Measurements from ENCODE around the gene LPP. TPM values are rescaled to one million over a fixed set of nuclear protein-coding genes. Genes with fewer than 3 reads are reported as not detected.

LPP gene
- polyA plus RNA-seq, 2 donors = 10.5 to 12.9 TPM

GRCh38 chr3:188682316-188682715, 528.4 kb downstream of the LPP start:
- Histone ChIP-seq H3K4me3 (ENCODE audit: low read depth in 1 of 2, low read length in 2 of 2) (no peak overlapping the region), H3K36me3 (ENCODE audit: control insufficient read depth in 2 of 2, insufficient read depth in 2 of 2, low read length in 1 of 2) (no peaks in the 10 kb centered on the region), H3K9me3 (ENCODE audit: control insufficient read depth in 2 of 2, insufficient read depth in 1 of 2, low read depth in 1 of 2, low read length in 1 of 2) (no peaks in the 10 kb centered on the region), H3K4me1 (ENCODE audit: control insufficient read depth in 2 of 2, insufficient read depth in 2 of 2, low read length in 1 of 2) (no peaks in the 10 kb centered on the region), H3K27me3 (ENCODE audit: control insufficient read depth in 1 of 2, insufficient read depth in 2 of 2, low read length in 2 of 2) (no peaks in the 10 kb centered on the region), H3K27ac (ENCODE audit: low read depth in 2 of 2, low read length in 1 of 2) (no peak overlapping the region)
- 82 to 89% methylated on average over 4 of the region's 4 CpGs for WGBS, 2 donors

- 62 to 75% methylated on average over 3 of the region's 3 CpGs for WGBS, 2 donors
- Histone ChIP-seq H3K9me3 (ENCODE audit: control insufficient read depth in 2 of 2, insufficient read depth in 1 of 2, low read depth in 1 of 2, low read length in 1 of 2) (no peaks in the 10 kb centered on the region), H3K4me3 (ENCODE audit: low read depth in 1 of 2, low read length in 2 of 2) (no peak overlapping the region), H3K4me1 (ENCODE audit: control insufficient read depth in 2 of 2, insufficient read depth in 2 of 2, low read length in 1 of 2) (no peaks in the 10 kb centered on the region), H3K27me3 (ENCODE audit: control insufficient read depth in 1 of 2, insufficient read depth in 2 of 2, low read length in 2 of 2) (no peaks in the 10 kb centered on the region), H3K36me3 (ENCODE audit: control insufficient read depth in 2 of 2, insufficient read depth in 2 of 2, low read length in 1 of 2) (no peaks in the 10 kb centered on the region), H3K27ac (ENCODE audit: low read depth in 2 of 2, low read length in 1 of 2) (no peak overlapping the region)
These were observed 529.1 kb downstream of the LPP start for GRCh38 chr3:188683032-188683521.

- H3K27me3 ChIP-seq (ENCODE audit: control insufficient read depth in 1 of 2, insufficient read depth in 2 of 2, low read length in 2 of 2) = no peaks in the 10 kb centered on the region
- H3K27ac ChIP-seq (ENCODE audit: low read depth in 2 of 2, low read length in 1 of 2) = no peak overlapping the region
- no peaks in the 10 kb centered on the region for H3K36me3 ChIP-seq (ENCODE audit: control insufficient read depth in 2 of 2, insufficient read depth in 2 of 2, low read length in 1 of 2)
- WGBS, 2 donors = 67 to 96% methylated on average over 2 of the region's 2 CpGs
- H3K4me1 ChIP-seq (ENCODE audit: control insufficient read depth in 2 of 2, insufficient read depth in 2 of 2, low read length in 1 of 2) = peaks cover 0 to 2% of the 10 kb centered on the region in 2 donors
- H3K9me3 ChIP-seq (ENCODE audit: control insufficient read depth in 2 of 2, insufficient read depth in 1 of 2, low read depth in 1 of 2, low read length in 1 of 2) = no peaks in the 10 kb centered on the region
- H3K4me3 ChIP-seq (ENCODE audit: low read depth in 1 of 2, low read length in 2 of 2) = no peak overlapping the region
These were observed 530.3 kb downstream of the LPP start for GRCh38 chr3:188684276-188684675.

- no peak overlapping the region for H3K4me3 ChIP-seq (ENCODE audit: low read depth in 1 of 2, low read length in 2 of 2)
- peaks cover 0 to 2% of the 10 kb centered on the region in 2 donors for H3K4me1 ChIP-seq (ENCODE audit: control insufficient read depth in 2 of 2, insufficient read depth in 2 of 2, low read length in 1 of 2)
- WGBS, 2 donors = 88 to 94% methylated on average over 1 of the region's 1 CpG
- H3K27me3 ChIP-seq (ENCODE audit: control insufficient read depth in 1 of 2, insufficient read depth in 2 of 2, low read length in 2 of 2) = no peaks in the 10 kb centered on the region
- H3K36me3 ChIP-seq (ENCODE audit: control insufficient read depth in 2 of 2, insufficient read depth in 2 of 2, low read length in 1 of 2) = no peaks in the 10 kb centered on the region
- H3K27ac ChIP-seq (ENCODE audit: low read depth in 2 of 2, low read length in 1 of 2) = no peak overlapping the region
- H3K9me3 ChIP-seq (ENCODE audit: control insufficient read depth in 2 of 2, insufficient read depth in 1 of 2, low read depth in 1 of 2, low read length in 1 of 2) = no peaks in the 10 kb centered on the region
These were observed 531.8 kb downstream of the LPP start for GRCh38 chr3:188685789-188686188.

GRCh38 chr3:188686324-188686723, 532.4 kb downstream of the LPP start:
- Histone ChIP-seq H3K4me1 (ENCODE audit: control insufficient read depth in 2 of 2, insufficient read depth in 2 of 2, low read length in 1 of 2) (peaks cover 0 to 2% of the 10 kb centered on the region in 2 donors), H3K36me3 (ENCODE audit: control insufficient read depth in 2 of 2, insufficient read depth in 2 of 2, low read length in 1 of 2) (no peaks in the 10 kb centered on the region), H3K9me3 (ENCODE audit: control insufficient read depth in 2 of 2, insufficient read depth in 1 of 2, low read depth in 1 of 2, low read length in 1 of 2) (no peaks in the 10 kb centered on the region), H3K27ac (ENCODE audit: low read depth in 2 of 2, low read length in 1 of 2) (no peak overlapping the region), H3K27me3 (ENCODE audit: control insufficient read depth in 1 of 2, insufficient read depth in 2 of 2, low read length in 2 of 2) (no peaks in the 10 kb centered on the region), H3K4me3 (ENCODE audit: low read depth in 1 of 2, low read length in 2 of 2) (no peak overlapping the region)
- 81 to 87% methylated on average over 2 of the region's 2 CpGs for WGBS, 2 donors

GRCh38 chr3:188687389-188687788, 533.4 kb downstream of the LPP start:
- no peaks in the 10 kb centered on the region for H3K36me3 ChIP-seq (ENCODE audit: control insufficient read depth in 2 of 2, insufficient read depth in 2 of 2, low read length in 1 of 2)
- WGBS, 2 donors = 78 to 89% methylated on average over 3 of the region's 3 CpGs
- no peaks in the 10 kb centered on the region for H3K27me3 ChIP-seq (ENCODE audit: control insufficient read depth in 1 of 2, insufficient read depth in 2 of 2, low read length in 2 of 2)
- H3K27ac ChIP-seq (ENCODE audit: low read depth in 2 of 2, low read length in 1 of 2) = no peak overlapping the region
- no peaks in the 10 kb centered on the region for H3K9me3 ChIP-seq (ENCODE audit: control insufficient read depth in 2 of 2, insufficient read depth in 1 of 2, low read depth in 1 of 2, low read length in 1 of 2)
- peaks cover 0 to 2% of the 10 kb centered on the region in 2 donors for H3K4me1 ChIP-seq (ENCODE audit: control insufficient read depth in 2 of 2, insufficient read depth in 2 of 2, low read length in 1 of 2)
- no peak overlapping the region for H3K4me3 ChIP-seq (ENCODE audit: low read depth in 1 of 2, low read length in 2 of 2)

- Histone ChIP-seq H3K27ac (ENCODE audit: low read depth in 2 of 2, low read length in 1 of 2) (peak overlapping the region in 1 of 2 donors; percentile 58), H3K27me3 (ENCODE audit: control insufficient read depth in 1 of 2, insufficient read depth in 2 of 2, low read length in 2 of 2) (no peaks in the 10 kb centered on the region), H3K36me3 (ENCODE audit: control insufficient read depth in 2 of 2, insufficient read depth in 2 of 2, low read length in 1 of 2) (no peaks in the 10 kb centered on the region), H3K4me1 (ENCODE audit: control insufficient read depth in 2 of 2, insufficient read depth in 2 of 2, low read length in 1 of 2) (peaks cover 0 to 2% of the 10 kb centered on the region in 2 donors), H3K4me3 (ENCODE audit: low read depth in 1 of 2, low read length in 2 of 2) (no peak overlapping the region), H3K9me3 (ENCODE audit: control insufficient read depth in 2 of 2, insufficient read depth in 1 of 2, low read depth in 1 of 2, low read length in 1 of 2) (no peaks in the 10 kb centered on the region)
- WGBS, 2 donors = 27 to 36% methylated on average over 2 of the region's 2 CpGs
These were observed 535.2 kb downstream of the LPP start for GRCh38 chr3:188689101-188689574.

GRCh38 chr3:188690064-188690463, 536.1 kb downstream of the LPP start:
- Histone ChIP-seq H3K4me3 (ENCODE audit: low read depth in 1 of 2, low read length in 2 of 2) (no peak overlapping the region), H3K9me3 (ENCODE audit: control insufficient read depth in 2 of 2, insufficient read depth in 1 of 2, low read depth in 1 of 2, low read length in 1 of 2) (no peaks in the 10 kb centered on the region), H3K27ac (ENCODE audit: low read depth in 2 of 2, low read length in 1 of 2) (no peak overlapping the region), H3K36me3 (ENCODE audit: control insufficient read depth in 2 of 2, insufficient read depth in 2 of 2, low read length in 1 of 2) (no peaks in the 10 kb centered on the region), H3K4me1 (ENCODE audit: control insufficient read depth in 2 of 2, insufficient read depth in 2 of 2, low read length in 1 of 2) (peaks cover 0 to 2% of the 10 kb centered on the region in 2 donors), H3K27me3 (ENCODE audit: control insufficient read depth in 1 of 2, insufficient read depth in 2 of 2, low read length in 2 of 2) (no peaks in the 10 kb centered on the region)
- WGBS, 2 donors = 88 to 92% methylated on average over 5 of the region's 5 CpGs

- Histone ChIP-seq H3K36me3 (ENCODE audit: control insufficient read depth in 2 of 2, insufficient read depth in 2 of 2, low read length in 1 of 2) (no peaks in the 10 kb centered on the region), H3K27me3 (ENCODE audit: control insufficient read depth in 1 of 2, insufficient read depth in 2 of 2, low read length in 2 of 2) (no peaks in the 10 kb centered on the region), H3K4me3 (ENCODE audit: low read depth in 1 of 2, low read length in 2 of 2) (no peak overlapping the region), H3K9me3 (ENCODE audit: control insufficient read depth in 2 of 2, insufficient read depth in 1 of 2, low read depth in 1 of 2, low read length in 1 of 2) (no peaks in the 10 kb centered on the region), H3K27ac (ENCODE audit: low read depth in 2 of 2, low read length in 1 of 2) (no peak overlapping the region), H3K4me1 (ENCODE audit: control insufficient read depth in 2 of 2, insufficient read depth in 2 of 2, low read length in 1 of 2) (peaks cover 0 to 2% of the 10 kb centered on the region in 2 donors)
- 76 to 94% methylated on average over 1 of the region's 1 CpG for WGBS, 2 donors
These were observed 537.0 kb downstream of the LPP start for GRCh38 chr3:188691004-188691403.

GRCh38 chr3:188691665-188692064, 537.7 kb downstream of the LPP start:
- H3K9me3 ChIP-seq (ENCODE audit: control insufficient read depth in 2 of 2, insufficient read depth in 1 of 2, low read depth in 1 of 2, low read length in 1 of 2) = no peaks in the 10 kb centered on the region
- H3K4me3 ChIP-seq (ENCODE audit: low read depth in 1 of 2, low read length in 2 of 2) = no peak overlapping the region
- H3K27ac ChIP-seq (ENCODE audit: low read depth in 2 of 2, low read length in 1 of 2) = no peak overlapping the region
- H3K36me3 ChIP-seq (ENCODE audit: control insufficient read depth in 2 of 2, insufficient read depth in 2 of 2, low read length in 1 of 2) = no peaks in the 10 kb centered on the region
- WGBS, 2 donors = 80 to 83% methylated on average over 1 of the region's 1 CpG
- peaks cover 0 to 2% of the 10 kb centered on the region in 2 donors for H3K4me1 ChIP-seq (ENCODE audit: control insufficient read depth in 2 of 2, insufficient read depth in 2 of 2, low read length in 1 of 2)
- H3K27me3 ChIP-seq (ENCODE audit: control insufficient read depth in 1 of 2, insufficient read depth in 2 of 2, low read length in 2 of 2) = no peaks in the 10 kb centered on the region
